DND-41 (cell line): ENCODE measurements around the gene PHF13.

Experiments
- ATAC-seq: fragments of 200-7000 bp; cut with Tn5 transposase; 3 replicates; pipeline ENCODE4 v1.9.1; 2021; ENCODE audit warnings: low read depth; ENCODE audit not compliant: insufficient read depth
- DNase-seq: peaks from one replicate; pipeline ENCODE4 v3.0.0-alpha.2; 2020
- H2AFZ ChIP-seq: 2 replicates; pipeline ENCODE4 v1.6.0; 2012; ENCODE audit warnings: low read depth, low read length
- H3K27ac ChIP-seq: 2 replicates; pipeline ENCODE4 v1.5.1; 2012; ENCODE audit warnings: low read length, inconsistent platforms
- H3K27me3 ChIP-seq: fragments of 200-600 bp; sonication (generic); 2 replicates; pipeline ENCODE4 v1.6.0; 2012; ENCODE audit warnings: low read length, mild to moderate bottlenecking, inconsistent platforms; ENCODE audit not compliant: insufficient read depth, poor library complexity
- H3K36me3 ChIP-seq: 2 replicates; pipeline ENCODE4 v1.5.1; 2012; ENCODE audit warnings: low read length, inconsistent platforms; ENCODE audit not compliant: insufficient read depth
- H3K4me1 ChIP-seq: 2 replicates; pipeline ENCODE4 v1.5.1; 2012; ENCODE audit warnings: mild to moderate bottlenecking, low read length; ENCODE audit not compliant: insufficient read depth
- H3K4me2 ChIP-seq: 2 replicates; pipeline ENCODE4 v1.6.0; 2012; ENCODE audit warnings: mild to moderate bottlenecking, moderate library complexity, low read length, inconsistent platforms; ENCODE audit not compliant: insufficient read depth
- H3K4me3 ChIP-seq, 2 experiments: fragments of 200-600 bp in 1 of 2; shearing (Covaris generic) in 1 of 2; 2 replicates each; pipeline ENCODE4 v1.5.1; 2012 to 2016; ENCODE audit warnings: inconsistent platforms in 2 of 2, low read length in 2 of 2, mild to moderate bottlenecking in 2 of 2, low read depth in 1 of 2, moderate library complexity in 1 of 2
- H3K79me2 ChIP-seq: 2 replicates; pipeline ENCODE4 v1.6.0; 2012; ENCODE audit warnings: low read length, inconsistent platforms; ENCODE audit not compliant: insufficient read depth
- H3K9ac ChIP-seq: 2 replicates; pipeline ENCODE4 v1.6.0; 2012; ENCODE audit warnings: low read depth, mild to moderate bottlenecking, inconsistent platforms, low read length, moderate library complexity
- H3K9me3 ChIP-seq: 2 replicates; pipeline ENCODE4 v1.5.1; 2012; ENCODE audit warnings: low read length, moderate library complexity, mild to moderate bottlenecking, inconsistent platforms; ENCODE audit not compliant: insufficient read depth, severe bottlenecking
- H4K20me1 ChIP-seq: 2 replicates; pipeline ENCODE4 v1.6.0; 2012; ENCODE audit warnings: low read length; ENCODE audit not compliant: insufficient read depth
- CTCF ChIP-seq: IDR thresholded peaks from 2 replicates; pipeline ENCODE4 v1.5.1; 2012; ENCODE audit warnings: borderline replicate concordance, low read length, moderate library complexity, mild to moderate bottlenecking; ENCODE audit not compliant: poor library complexity, severe bottlenecking; ENCODE audit errors: extremely low read depth
- EZH2 ChIP-seq: IDR thresholded peaks from 3 replicates; pipeline ENCODE4 v1.6.1; 2012; ENCODE audit warnings: borderline replicate concordance, low read depth, mild to moderate bottlenecking, moderate library complexity, low read length, inconsistent platforms; ENCODE audit not compliant: severe bottlenecking

PHF13 gene

GRCh38 chr1:6582370-6582769, 31.2 kb upstream of the PHF13 start:
- Histone ChIP-seq H3K27ac (no peak overlapping the region), H3K4me3 (no peak overlapping the region), H2AFZ (no peak overlapping the region), H4K20me1 (peaks cover 33% of the 10 kb centered on the region), H3K4me1 (peaks cover 31% of the 10 kb centered on the region), H3K79me2 (peaks cover 26% of the 10 kb centered on the region), H3K9ac (no peak overlapping the region), H3K27me3 (no peaks in the 10 kb centered on the region), H3K4me2 (peak overlapping the region; percentile 100; the same call in 1 of the 2 replicates), H3K9me3 (no peaks in the 10 kb centered on the region), H3K36me3 (peaks cover 17% of the 10 kb centered on the region)
- DNase-seq (no peak), ATAC-seq (no peak)
- TF ChIP-seq EZH2 (no peak), CTCF (no peak)

DNA sequence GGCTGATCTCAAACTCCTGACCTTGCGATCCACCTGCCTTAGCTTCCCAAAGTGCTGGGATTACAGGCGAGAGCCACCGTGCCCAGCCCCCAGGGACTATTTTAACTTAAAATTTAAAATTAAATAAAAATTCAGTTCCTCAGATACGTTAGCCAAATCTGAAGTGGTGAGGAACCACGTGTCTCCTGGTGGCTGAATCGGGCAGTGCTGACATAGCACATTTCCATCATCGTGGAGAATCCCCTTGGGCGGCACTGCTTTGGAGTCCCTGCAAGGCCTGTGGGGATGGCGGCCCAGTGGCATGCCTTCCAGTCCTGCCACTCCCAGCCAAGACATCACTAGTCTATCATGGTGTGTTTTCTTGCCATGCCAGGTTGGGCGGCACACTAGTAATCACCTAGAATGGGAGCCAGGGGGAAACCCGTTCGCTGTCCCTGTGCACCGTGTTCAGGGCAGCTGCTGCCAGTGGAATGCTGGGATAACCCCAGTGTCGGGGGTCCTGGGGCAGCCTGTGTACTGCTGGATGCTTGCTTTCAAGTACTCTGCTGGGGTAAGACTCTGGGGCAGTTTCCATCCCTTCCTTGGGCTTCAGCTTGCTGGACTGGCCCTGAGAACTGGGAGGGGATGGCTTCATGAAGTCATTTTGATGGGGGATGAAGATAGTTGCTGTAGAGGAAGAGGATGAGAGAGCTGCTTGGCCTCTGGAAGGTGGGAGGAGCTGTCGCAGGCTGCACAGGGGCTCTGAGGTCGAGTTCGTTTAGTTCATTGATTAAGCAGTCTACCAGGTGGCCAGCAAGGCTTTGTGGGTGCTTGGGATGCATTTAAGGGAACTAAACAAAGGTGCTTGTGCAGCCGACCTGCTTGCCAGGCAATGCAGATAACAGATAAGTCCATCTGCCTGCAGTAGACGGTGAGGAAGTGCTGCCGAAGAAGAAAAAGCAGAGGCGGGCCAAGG, 29.1 kb upstream of the PHF13 start:
- no peak overlapping the region for H2AFZ ChIP-seq
- DNase-seq (no peak), ATAC-seq (no peak)
- peaks cover 49% of the 10 kb centered on the region for H4K20me1 ChIP-seq
- peaks cover 38% of the 10 kb centered on the region for H3K36me3 ChIP-seq
- no peak overlapping the region for H3K27ac ChIP-seq
- H3K27me3 ChIP-seq: no peaks in the 10 kb centered on the region
- H3K4me3 ChIP-seq: no peak overlapping the region
- H3K9me3 ChIP-seq: no peaks in the 10 kb centered on the region
- no peak overlapping the region for H3K9ac ChIP-seq
- no peak overlapping the region for H3K4me2 ChIP-seq
- TF ChIP-seq CTCF (peak; percentile 17), EZH2 (no peak)
- peaks cover 25% of the 10 kb centered on the region for H3K4me1 ChIP-seq
- H3K79me2 ChIP-seq: peaks cover 26% of the 10 kb centered on the region

DNA sequence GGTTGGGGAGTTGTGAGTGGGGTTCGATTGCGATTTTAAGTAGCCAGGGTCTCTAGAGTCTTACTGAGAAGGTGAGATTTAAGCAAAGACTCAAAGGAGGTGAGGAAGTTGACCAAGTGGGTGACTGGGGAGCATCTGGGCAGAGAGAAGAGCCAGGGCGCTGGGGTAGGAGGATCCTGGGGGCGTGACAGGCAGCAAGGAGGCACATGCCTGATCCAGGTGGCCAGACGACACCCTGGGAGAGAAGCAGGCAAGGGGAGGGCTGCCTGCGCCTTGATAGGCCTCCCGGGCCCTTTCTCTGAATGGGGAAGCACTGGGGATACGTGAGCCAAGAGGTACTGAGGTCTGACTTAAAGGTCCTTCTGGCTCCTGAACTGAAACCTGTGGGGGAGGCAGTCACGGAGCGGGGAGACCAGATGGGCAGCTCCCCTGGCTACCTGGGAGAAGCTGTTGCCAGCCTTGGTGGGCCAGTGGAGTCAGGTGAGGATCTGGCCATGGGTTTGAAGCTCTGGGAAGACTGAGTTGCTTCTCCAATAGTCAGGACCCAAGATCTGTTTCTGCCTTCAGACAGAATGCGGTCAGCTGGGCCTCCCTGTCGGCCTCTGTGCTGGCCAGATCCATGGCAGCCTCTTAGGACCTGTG, 28.3 kb upstream of the PHF13 start:
- ATAC-seq (no peak), DNase-seq (no peak)
- no peak overlapping the region for H3K4me3 ChIP-seq
- peaks cover 22% of the 10 kb centered on the region for H3K4me1 ChIP-seq
- H2AFZ ChIP-seq: no peak overlapping the region
- H3K9me3 ChIP-seq: no peaks in the 10 kb centered on the region
- no peak overlapping the region for H3K9ac ChIP-seq
- no peaks in the 10 kb centered on the region for H3K27me3 ChIP-seq
- H3K36me3 ChIP-seq: peaks cover 46% of the 10 kb centered on the region
- H3K27ac ChIP-seq: no peak overlapping the region
- H3K79me2 ChIP-seq: peaks cover 23% of the 10 kb centered on the region
- no peak for TF ChIP-seq CTCF
- TF ChIP-seq EZH2: no peak
- no peak overlapping the region for H3K4me2 ChIP-seq
- peaks cover 54% of the 10 kb centered on the region for H4K20me1 ChIP-seq
